ENCODE data around the gene AKAP13.

- TF ChIP-seq CTCF (IDR thresholded peaks at IDR 0.05) (no peak), ZFX (IDR thresholded peaks at IDR 0.05; ENCODE audit: borderline replicate concordance) (no peak)
Measured at GRCh38 chr15:85592148-85592547, 211.7 kb downstream of the AKAP13 start.

Measured in 22Rv1 (cell line).